ENCODE results near the gene UBQLN4. TPM values are rescaled to one million over a fixed set of nuclear protein-coding genes. Genes with fewer than 3 reads are reported as not detected.

The UBQLN4 gene
- polyA plus RNA-seq, 1 of the 3 experiments (the other 2 are of a cell fraction) = 37.0 TPM

GRCh38 chr1:156089704-156090103, 36.1 kb upstream of the UBQLN4 start:
- CTCF ChIA-PET = interaction anchor here (0.7 to 29.6 kb wide), 11 partner anchors 10 to 162 kb away, joined by 3 to 1559 read pairs (median 4); partner anchors contain the start of gene LMNA
- no peak overlapping the region for H2AFZ ChIP-seq (ENCODE audit: low read depth)
- POLR2A ChIA-PET = no interaction called here

GRCh38 chr1:156086256-156086662, 32.7 kb upstream of the UBQLN4 start:
- no peak overlapping the region for H2AFZ ChIP-seq (ENCODE audit: low read depth)
- H3K4me2 ChIP-seq = no peak overlapping the region
- POLR2A ChIA-PET = no interaction called here
- peaks cover 6% of the 10 kb centered on the region; the same call in 1 of the 2 replicates for H4K20me1 ChIP-seq (ENCODE audit: insufficient read depth)
- H3K9me2 ChIP-seq = no peaks in the 10 kb centered on the region
- H3K27me3 ChIP-seq (ENCODE audit: insufficient read depth) = no peaks in the 10 kb centered on the region
- H3K9ac ChIP-seq = no peak overlapping the region
- CTCF ChIA-PET = interaction anchor here (29.6 kb wide), 1 partner anchor 45 kb away, joined by 1559 read pairs; the partner anchor contains the start of gene LMNA
- H3K9me3 ChIP-seq = no peaks in the 10 kb centered on the region
- TF ChIP-seq TEAD4 (IDR thresholded peaks at IDR 0.05; ENCODE audit: borderline replicate concordance, insufficient read depth) (no peak), FOXM1 (IDR thresholded peaks at IDR 0.05; ENCODE audit: low read depth) (no peak), RCOR1 (IDR thresholded peaks at IDR 0.05; ENCODE audit: low read length) (no peak), SIN3A (IDR thresholded peaks at IDR 0.05; ENCODE audit: borderline replicate concordance, low read depth, low read length) (no peak), TCF12 (IDR thresholded peaks at IDR 0.05) (no peak)
- TF ChIP-seq, protein P1, sequence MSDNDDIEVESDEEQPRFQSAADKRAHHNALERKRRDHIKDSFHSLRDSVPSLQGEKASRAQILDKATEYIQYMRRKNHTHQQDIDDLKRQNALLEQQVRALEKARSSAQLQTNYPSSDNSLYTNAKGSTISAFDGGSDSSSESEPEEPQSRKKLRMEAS (IDR thresholded peaks at IDR 0.05; ENCODE audit: low read depth) = no peak
- H3K79me2 ChIP-seq (ENCODE audit: insufficient read depth) = peaks cover 65% of the 10 kb centered on the region
- peaks cover 15 to 17% of the 10 kb centered on the region in 2 experiments; a peak in 3 of 4 replicates for H3K4me1 ChIP-seq (ENCODE audit: control insufficient read depth in 1 of 2, insufficient read depth in 2 of 2, low read depth in 1 of 2, low read length in 1 of 2)
- no peak for DNase-seq
- H3K27ac ChIP-seq (ENCODE audit: low read depth in 2 of 2, low read length in 1 of 2) = no peak overlapping the region
- H3F3A ChIP-seq (replicated peaks; ENCODE audit: insufficient read depth) = peaks cover 15% of the 10 kb centered on the region
- H3K36me3 ChIP-seq (replicated peaks in 1 of 2; ENCODE audit: control insufficient read depth in 1 of 2, insufficient read depth in 2 of 2, low read length in 1 of 2) = peaks cover 0 to 3% of the 10 kb centered on the region in 2 experiments
- H3K4me3 ChIP-seq (ENCODE audit: low read depth in 2 of 2, low read length in 1 of 2) = no peak overlapping the region
- 65% methylated on average over 1 of the region's 1 CpG for WGBS (ENCODE audit: low lambda C conversion rate)

More at GRCh38 chr1:156089704-156090103, 36.1 kb upstream of the UBQLN4 start:
- H3K9ac ChIP-seq = no peak overlapping the region
- no peak overlapping the region for H3K27ac ChIP-seq (ENCODE audit: low read depth in 2 of 2, low read length in 1 of 2)
- peaks cover 47% of the 10 kb centered on the region for H3K79me2 ChIP-seq (ENCODE audit: insufficient read depth)
- H3K4me3 ChIP-seq (ENCODE audit: low read depth in 2 of 2, low read length in 1 of 2) = no peak overlapping the region
- TF ChIP-seq RCOR1 (IDR thresholded peaks at IDR 0.05; ENCODE audit: low read length) (no peak), GABPA (IDR thresholded peaks at IDR 0.05; ENCODE audit: low read depth) (no peak)
- DNase-seq = no peak
- H4K20me1 ChIP-seq (ENCODE audit: insufficient read depth) = peaks cover 6% of the 10 kb centered on the region; the same call in 1 of the 2 replicates
- no peaks in the 10 kb centered on the region for H3K9me2 ChIP-seq
- WGBS (ENCODE audit: low lambda C conversion rate) = 75% methylated on average over 4 of the region's 6 CpGs
- peaks cover 4% of the 10 kb centered on the region in 2 experiments; a peak in 2 of 4 replicates for H3K4me1 ChIP-seq (ENCODE audit: control insufficient read depth in 1 of 2, insufficient read depth in 2 of 2, low read depth in 1 of 2, low read length in 1 of 2)
- no peaks in the 10 kb centered on the region for H3K9me3 ChIP-seq
- H3K36me3 ChIP-seq (replicated peaks in 1 of 2; ENCODE audit: control insufficient read depth in 1 of 2, insufficient read depth in 2 of 2, low read length in 1 of 2) = peaks cover 0 to 6% of the 10 kb centered on the region in 2 experiments
- H3F3A ChIP-seq (replicated peaks; ENCODE audit: insufficient read depth) = peaks cover 15% of the 10 kb centered on the region
- H3K27me3 ChIP-seq (ENCODE audit: insufficient read depth) = no peaks in the 10 kb centered on the region
- no peak overlapping the region for H3K4me2 ChIP-seq

DNA sequence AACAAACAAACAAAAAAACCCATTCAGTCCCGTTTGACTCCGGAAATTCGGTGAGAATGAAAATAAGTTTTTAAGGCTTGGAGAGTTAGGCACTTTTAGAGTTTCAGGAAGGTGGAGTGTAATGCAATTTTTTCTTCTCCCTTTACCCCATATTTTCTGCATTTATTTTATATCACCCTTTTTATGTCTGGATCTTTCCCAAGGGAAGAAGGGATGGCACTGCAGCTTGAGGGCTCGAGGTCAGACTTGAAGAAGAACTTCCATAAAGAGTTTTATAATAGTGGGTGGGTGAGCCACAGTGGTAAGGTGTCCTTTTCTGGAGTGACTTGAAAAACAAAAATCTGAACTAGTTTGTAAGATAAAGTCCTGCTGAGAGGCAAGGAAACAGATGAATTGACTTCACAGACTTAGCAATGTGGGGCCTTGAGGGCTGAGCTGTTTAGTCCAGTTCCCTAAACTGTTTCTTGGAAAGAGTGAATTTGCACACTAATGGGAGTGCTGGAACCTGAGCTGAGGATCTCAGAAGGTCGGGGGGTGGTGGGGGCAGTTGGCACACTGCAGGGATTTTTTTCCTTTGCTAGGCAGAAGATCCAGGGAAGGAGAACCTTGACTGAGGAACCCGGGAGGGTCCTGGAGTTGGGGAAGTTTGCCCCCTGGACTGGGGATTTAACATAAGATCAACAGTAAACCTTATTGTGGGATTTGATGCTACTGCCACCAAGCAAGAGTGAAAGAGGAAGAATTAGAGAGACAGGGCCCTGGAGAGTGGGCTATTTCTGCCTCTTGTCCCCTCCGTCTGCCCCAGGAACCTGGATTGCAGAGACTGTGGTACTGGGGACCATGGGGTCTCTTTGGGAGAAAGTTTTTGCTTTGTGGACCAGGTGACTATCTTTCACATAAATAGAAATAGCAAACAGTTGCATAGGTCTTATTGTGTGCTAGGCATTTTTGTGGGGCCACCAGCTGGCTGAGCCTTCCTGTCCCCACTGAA, 30.5 kb upstream of the UBQLN4 start:
- Histone ChIP-seq H3K4me2 (peak overlapping the region; percentile 86), H3K9ac (peak overlapping the region; percentile 90; the same call in 1 of the 2 replicates), H2AFZ (ENCODE audit: low read depth) (no peak overlapping the region), H4K20me1 (ENCODE audit: insufficient read depth) (peaks cover 10% of the 10 kb centered on the region), H3K4me1 (ENCODE audit: control insufficient read depth in 1 of 2, insufficient read depth in 2 of 2, low read depth in 1 of 2, low read length in 1 of 2) (peaks cover 14 to 25% of the 10 kb centered on the region in 2 experiments; a peak in 3 of 4 replicates), H3K79me2 (ENCODE audit: insufficient read depth) (peaks cover 68% of the 10 kb centered on the region), H3K27ac (ENCODE audit: low read depth in 2 of 2, low read length in 1 of 2) (peak overlapping the region in 1 of 2 experiments; percentile 83; a peak in 2 of 4 replicates), H3K27me3 (ENCODE audit: insufficient read depth) (no peaks in the 10 kb centered on the region), H3K9me2 (no peaks in the 10 kb centered on the region), H3K36me3 (replicated peaks in 1 of 2; ENCODE audit: control insufficient read depth in 1 of 2, insufficient read depth in 2 of 2, low read length in 1 of 2) (no peaks in the 10 kb centered on the region), H3F3A (replicated peaks; ENCODE audit: insufficient read depth) (peaks cover 3% of the 10 kb centered on the region), H3K4me3 (ENCODE audit: low read depth in 2 of 2, low read length in 1 of 2) (peak overlapping the region; percentile 79 to 88), H3K9me3 (no peaks in the 10 kb centered on the region)
- 72% methylated on average over 7 of the region's 7 CpGs for WGBS (ENCODE audit: low lambda C conversion rate)
- CTCF ChIA-PET = interaction anchor here (1.1 to 29.6 kb wide), 6 partner anchors 8 to 142 kb away, joined by 3 to 1559 read pairs (median 6); partner anchors contain the start of gene LMNA
- POLR2A ChIA-PET = interaction anchor here (1.4 kb wide), 1 partner anchor 30 kb away, joined by 4 read pairs; the partner anchor contains the start of gene LAMTOR2
- DNase-seq = no peak
- TF ChIP-seq RCOR1 (IDR thresholded peaks at IDR 0.05; ENCODE audit: low read length) = 0 out of 2 replicates have a peak, but pooled peaks have one; percentile 21
- no peak for TF ChIP-seq EP300 (IDR thresholded peaks at IDR 0.05; ENCODE audit: borderline replicate concordance in 1 of 2, low read depth in 1 of 2, low read length in 1 of 2)
